Loucy (cell line): ENCODE results near the gene ARHGAP10.

Source experiments
- EZH2phosphoT487 ChIP-seq: fragments of 200-600 bp; IDR thresholded peaks from 2 replicates; pipeline ENCODE4 v1.6.1; 2018; ENCODE audit warnings: antibody characterized with exemption, mild to moderate bottlenecking, moderate library complexity, borderline replicate concordance
- TF ChIP-seq, protein P1 (sequence below): fragments of 200-600 bp; sonication (generic); conservative IDR thresholded peaks from 2 replicates; pipeline ENCODE4 v1.5.1; 2014; ENCODE audit warnings: mild to moderate bottlenecking, antibody characterized with exemption, low read length

- TF ChIP-seq, protein P1, sequence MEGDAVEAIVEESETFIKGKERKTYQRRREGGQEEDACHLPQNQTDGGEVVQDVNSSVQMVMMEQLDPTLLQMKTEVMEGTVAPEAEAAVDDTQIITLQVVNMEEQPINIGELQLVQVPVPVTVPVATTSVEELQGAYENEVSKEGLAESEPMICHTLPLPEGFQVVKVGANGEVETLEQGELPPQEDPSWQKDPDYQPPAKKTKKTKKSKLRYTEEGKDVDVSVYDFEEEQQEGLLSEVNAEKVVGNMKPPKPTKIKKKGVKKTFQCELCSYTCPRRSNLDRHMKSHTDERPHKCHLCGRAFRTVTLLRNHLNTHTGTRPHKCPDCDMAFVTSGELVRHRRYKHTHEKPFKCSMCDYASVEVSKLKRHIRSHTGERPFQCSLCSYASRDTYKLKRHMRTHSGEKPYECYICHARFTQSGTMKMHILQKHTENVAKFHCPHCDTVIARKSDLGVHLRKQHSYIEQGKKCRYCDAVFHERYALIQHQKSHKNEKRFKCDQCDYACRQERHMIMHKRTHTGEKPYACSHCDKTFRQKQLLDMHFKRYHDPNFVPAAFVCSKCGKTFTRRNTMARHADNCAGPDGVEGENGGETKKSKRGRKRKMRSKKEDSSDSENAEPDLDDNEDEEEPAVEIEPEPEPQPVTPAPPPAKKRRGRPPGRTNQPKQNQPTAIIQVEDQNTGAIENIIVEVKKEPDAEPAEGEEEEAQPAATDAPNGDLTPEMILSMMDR = no peak
- no peak for TF ChIP-seq EZH2phosphoT487
Measured at GRCh38 chr4:147736458-147736857, 4.6 kb downstream of the ARHGAP10 start.
